Jurkat, Clone E6-1 (cell line): ENCODE measurements around the gene STK24. TPM values are rescaled to one million over a fixed set of nuclear protein-coding genes. Genes with fewer than 3 reads are reported as not detected.
"Not testable (repeated sequence)": the region's sequence is repeated elsewhere in the genome, so short reads cannot be mapped to it uniquely, and the experiment has no call there.

Experiments
- DNase-seq: peaks from one replicate; pipeline ENCODE4 v3.0.0-alpha.2; 2011; ENCODE audit warnings: low read depth, low spot score
- H3K4me3 ChIP-seq: 2 replicates; pipeline ENCODE4 v1.5.1; 2011; ENCODE audit warnings: mild to moderate bottlenecking, low read length, control low read depth, moderate library complexity
- polyA plus RNA-seq: library from polyadenylated mRNA; unstranded; fragments of >200 nt; gene quantifications from one replicate; pipeline ENCODE4 v1.2.1, GENCODE V29; 2012; ENCODE audit warnings: missing spikeins; ENCODE audit not compliant: insufficient read length, insufficient read depth

STK24 gene
- 80.0 TPM for polyA plus RNA-seq

DNA sequence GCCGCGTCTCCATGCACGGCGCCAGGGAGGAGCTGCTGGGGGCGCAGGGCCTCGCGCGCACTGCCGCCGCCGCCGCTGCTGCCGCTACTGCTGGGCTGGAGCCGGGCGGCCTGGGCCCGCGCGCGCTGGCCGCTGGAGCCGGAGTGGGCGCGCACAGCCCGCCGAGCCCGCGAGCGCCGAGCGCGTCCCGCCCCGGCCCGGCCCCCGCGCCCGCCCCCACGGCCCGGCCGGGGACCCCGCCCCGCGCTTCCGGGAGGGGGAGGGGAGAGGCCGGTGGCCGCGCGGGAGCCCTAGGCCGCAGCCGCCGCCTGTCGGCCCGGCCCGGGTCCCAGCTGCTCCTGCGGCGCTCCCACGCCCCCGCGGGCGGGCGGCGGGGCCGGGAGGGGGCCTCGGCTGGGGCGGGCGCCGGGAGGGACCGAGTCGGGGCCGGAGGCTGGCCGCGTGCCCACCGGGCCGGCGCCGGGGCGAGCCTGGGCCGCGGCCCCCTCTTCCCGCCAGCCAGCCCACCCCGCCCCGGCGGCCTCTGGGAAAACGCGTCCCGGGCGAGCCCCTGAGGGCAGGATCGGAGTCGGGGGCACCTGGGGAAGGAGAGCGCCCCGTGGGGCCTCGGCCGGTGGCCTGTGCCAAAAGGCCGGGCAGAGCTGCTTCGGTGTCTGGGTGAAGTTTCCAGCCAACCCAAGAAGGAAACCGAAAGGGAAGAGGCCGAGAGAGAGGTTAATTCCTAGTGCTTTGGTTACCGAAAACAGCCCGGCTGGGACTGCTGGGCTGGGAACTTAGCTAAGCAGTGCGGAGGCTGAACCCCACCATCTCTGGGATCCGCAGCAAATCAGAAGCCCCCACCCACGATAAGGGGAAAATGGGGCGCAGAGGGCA, at the start of gene STK24:
STK24 (minus strand) TSS at position 145 of the 873 bp plus-strand sequence. CDS start 321 bp downstream, outside the sequence.
- H3K4me3 ChIP-seq = peak within 1 kb of the TSS; percentile 82
- DNase-seq = no peak

DNA sequence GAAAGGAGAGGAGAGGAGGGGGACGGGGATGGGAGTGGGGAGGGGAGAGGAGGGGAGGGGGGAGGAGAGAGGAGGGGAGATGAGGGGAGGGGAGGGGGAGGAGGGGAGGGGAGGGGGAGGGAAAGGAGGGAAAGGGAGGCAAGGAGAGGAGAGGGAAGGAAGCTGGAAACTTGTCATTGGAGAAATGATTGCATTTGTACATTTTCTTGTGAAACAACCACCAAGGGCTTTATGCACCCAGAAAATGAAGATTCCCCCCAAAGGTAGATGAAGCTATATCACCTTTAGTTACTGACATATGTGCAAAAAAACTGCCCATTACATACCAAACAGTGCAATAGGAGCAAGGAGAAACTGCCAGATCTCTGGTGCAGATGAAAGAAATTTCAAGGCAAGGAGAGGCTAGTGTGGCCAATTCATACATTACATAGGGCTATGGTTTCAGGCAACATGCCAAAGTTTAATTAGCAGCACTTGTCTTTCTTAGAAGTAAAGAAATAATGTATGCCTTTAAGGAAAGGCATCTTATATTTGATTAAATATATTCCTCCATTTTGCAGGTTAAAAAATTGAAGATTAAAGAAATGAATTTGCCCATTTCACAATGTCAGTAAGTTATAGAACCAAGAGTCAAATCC, 49.5 kb upstream of the STK24 start:
- H3K4me3 ChIP-seq = no peak overlapping the region
- no peak for DNase-seq

DNA sequence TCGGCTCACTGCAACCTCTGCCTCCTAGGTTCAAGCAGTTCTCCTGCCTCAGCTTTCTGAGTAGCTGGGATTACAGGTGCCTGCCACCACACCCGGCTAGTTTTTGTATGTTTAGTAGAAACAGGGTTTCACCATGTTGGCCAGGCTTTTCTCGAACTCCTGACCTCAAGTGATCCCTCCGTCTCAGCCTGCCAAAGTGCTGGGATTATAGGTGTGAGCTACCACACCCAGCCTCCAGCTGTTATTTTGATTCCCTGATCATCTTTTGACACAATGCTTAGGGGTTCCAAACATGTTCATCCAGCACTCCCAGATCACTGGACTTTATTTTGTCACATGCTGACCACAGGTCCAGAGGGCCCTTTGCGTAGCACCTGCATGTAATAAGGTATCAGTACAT, 47.7 kb upstream of the STK24 start:
- not testable (repeated sequence) for H3K4me3 ChIP-seq, DNase-seq

DNA sequence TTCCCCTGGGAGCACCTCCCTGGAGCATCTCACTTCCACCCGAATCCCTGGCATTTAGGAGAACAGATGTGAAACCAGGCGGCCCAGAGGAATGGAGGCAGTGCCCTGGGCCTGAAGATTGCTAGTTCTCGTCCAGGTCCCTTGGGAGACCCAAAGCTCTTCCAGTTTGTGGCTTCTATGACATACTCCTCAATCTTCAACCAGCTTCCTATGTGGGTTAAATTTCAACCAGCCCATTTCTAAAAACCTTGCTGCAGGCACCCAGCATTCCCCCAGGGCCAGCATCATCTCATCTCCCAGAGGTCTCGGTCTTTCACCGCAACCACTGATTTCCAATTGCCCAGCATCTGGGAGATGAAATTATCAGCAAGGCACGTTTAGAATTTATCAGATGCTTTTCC, 46.0 kb upstream of the STK24 start:
- H3K4me3 ChIP-seq = no peak overlapping the region
- DNase-seq = no peak

DNA sequence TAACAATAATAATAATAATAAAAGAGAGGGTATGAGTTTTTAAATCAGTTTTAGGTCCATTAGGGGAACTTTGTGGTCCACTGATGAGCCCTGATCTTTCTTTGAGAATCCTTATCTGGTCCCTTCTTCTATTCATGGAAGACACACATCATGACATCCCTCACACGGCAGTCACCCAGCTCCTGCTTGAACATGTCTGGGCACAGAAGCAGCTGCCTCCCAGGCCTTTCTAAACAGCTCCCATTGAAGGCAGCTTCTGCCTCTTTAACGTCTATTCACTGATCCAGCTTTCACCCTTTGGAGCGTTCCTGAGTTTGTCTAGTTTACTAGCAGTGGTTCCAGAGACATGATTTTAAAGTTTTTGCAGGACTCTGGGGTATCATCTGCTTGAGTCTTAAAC, 42.6 kb upstream of the STK24 start:
- no peak for DNase-seq
- no peak overlapping the region for H3K4me3 ChIP-seq

DNA sequence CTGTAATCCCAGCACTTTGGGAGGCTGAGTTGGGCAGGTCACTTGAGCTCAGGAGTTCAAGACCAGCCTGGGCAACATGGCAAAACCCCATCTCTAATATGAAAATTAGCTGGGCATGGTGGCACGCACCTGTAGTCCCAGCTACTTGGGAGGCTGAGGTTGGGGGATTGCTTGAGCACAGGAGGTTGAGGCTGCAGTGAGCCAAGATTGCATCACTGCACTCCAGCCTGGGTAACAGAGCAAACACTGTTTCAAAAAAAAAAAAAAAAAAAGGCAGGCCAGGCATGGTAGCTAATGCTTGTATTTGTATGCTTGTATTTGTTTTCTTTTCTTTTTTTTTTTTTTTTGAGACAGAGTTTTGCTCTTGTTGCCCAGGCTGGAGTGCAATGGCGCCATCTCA, 38.7 kb upstream of the STK24 start:
- not testable (repeated sequence) for H3K4me3 ChIP-seq, DNase-seq

DNA sequence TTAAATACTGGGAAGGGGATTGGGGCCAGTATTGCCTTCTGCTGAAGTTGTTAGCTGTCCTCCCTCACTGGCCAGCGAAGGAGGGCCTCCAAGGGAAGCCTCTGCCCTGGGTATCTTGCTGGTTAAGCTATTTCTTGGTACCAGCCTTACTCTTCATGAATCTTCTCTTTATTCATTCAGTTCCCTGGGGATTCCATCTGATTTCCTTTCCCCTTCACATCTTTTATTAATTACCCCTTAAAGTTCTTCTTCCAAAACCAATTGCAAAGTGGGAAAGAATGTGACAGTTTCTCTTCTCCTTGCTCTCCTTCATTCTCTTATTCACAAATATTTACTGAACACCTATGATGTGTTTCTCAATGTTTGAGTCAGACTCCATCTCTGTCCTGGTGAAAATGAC, 36.7 kb upstream of the STK24 start:
- DNase-seq = no peak
- no peak overlapping the region for H3K4me3 ChIP-seq

DNA sequence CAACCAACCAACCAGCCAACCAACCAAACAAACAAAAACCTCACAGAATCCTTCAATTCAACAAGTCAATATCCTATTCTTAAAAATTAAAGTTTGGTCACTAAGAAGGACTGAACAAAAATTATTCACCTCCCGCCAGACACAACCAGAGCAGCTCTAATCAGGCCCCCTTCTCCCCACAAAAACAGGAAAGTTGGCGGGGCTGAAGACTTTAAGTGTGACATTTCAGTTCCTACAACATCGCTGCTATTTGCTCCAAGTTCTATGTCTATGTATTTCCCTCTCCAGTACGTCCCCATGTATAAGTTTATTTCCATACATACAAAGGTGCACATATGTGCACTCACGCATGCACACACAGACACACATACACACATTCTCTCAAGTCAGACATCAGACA, 32.8 kb upstream of the STK24 start:
- DNase-seq = no peak
- H3K4me3 ChIP-seq = no peak overlapping the region

DNA sequence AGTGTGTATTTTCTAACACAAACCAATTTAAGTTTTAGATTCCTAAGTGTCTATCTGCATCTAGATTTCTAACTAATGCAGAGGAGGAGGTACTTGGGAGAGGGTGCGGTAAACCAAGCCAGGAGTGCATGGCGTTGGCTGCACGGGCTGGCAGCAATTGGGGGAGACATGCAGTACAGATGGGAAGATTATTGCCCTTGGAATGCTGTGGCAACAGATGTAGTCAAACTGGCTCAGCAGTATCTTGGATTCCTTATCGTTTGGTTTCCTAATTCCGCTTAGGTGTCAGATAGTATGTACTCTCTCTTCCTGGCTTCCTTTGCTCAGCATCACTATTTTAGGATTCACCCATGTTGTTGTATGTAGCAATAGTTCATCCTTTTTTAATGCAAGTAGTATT, 29.4 kb upstream of the STK24 start:
- no peak overlapping the region for H3K4me3 ChIP-seq

DNA sequence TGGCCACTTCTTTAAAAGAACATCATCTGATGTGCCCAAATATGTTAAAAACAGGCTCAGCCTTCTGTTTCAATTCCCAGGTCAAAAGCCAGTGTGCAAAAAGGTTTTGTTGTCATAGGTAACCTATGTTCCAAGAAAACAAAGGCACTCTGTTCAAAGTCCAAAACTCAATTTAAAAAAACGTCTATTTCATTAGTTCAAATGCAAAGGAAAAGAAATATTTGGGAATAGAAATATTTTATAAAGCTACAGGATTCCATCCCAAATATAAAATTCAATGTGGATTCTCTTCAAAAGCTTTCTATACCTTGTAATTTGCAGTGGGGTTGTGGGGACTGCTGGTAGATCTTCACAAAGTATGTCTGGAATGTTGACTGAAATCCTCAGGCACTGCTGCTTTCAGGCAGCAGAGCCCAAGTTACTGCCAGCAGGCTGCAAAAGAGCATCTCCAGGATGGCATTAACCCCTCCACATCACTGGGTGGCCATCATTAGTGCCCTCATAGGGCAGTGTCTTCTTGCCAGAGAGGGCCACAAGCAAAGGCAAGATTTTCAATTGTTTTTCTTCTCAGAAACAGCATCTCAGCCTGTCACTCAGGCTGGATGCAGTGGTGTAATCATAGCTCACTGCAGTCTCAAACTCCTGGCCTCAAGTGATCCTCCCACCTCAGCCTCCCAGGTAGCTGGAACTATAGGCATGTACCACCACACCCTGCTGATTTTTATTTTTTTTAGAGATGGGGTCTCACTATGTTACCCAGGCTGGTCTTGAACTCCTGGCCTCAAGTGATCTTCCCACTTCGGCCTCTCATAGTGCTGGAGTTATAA, 22.8 kb upstream of the STK24 start:
- no peak for DNase-seq
- no peak overlapping the region for H3K4me3 ChIP-seq

More for the DNA sequence above, 29.4 kb upstream of the STK24 start:
- DNase-seq = no peak

DNA sequence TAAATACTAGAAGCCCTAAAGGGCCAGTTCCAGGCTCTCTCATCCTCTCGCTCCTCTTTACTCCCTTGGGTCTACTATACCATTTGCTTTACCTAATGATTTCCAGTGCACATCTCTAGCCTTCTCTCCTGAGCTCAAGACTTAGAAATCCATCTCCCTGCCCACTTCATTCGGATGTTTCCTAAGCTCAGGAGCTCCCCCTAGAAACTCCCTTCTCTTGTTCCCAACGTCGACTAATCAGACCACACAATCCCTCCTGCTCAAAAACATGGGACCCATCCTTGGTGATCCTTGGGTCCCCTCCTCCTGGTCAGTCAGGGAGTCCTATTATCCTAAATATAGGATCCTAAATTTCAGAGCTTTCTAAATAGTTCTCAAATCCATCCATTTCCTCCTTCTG, 21.1 kb upstream of the STK24 start:
- no peak for DNase-seq
- H3K4me3 ChIP-seq = no peak overlapping the region

DNA sequence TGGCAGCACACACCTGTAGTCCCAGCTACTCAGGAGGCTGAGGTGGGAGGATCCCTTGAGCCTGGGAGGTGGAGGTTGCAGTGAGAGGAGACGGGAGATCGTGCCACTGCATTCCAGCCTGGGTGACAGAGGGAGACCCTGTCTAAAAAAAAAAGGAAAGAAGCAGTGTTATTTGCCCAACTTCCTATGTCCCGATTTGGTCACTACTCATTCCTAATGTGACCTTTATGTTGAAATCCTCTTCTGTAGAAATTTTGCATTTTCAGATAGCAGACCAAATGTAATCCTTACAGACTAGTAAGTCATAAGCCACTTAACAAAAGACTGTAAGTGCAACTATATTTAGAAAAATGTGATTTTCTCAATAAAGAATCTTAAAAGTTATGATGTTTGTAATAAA, 18.2 kb upstream of the STK24 start:
- no peak for DNase-seq
- H3K4me3 ChIP-seq = no peak overlapping the region

DNA sequence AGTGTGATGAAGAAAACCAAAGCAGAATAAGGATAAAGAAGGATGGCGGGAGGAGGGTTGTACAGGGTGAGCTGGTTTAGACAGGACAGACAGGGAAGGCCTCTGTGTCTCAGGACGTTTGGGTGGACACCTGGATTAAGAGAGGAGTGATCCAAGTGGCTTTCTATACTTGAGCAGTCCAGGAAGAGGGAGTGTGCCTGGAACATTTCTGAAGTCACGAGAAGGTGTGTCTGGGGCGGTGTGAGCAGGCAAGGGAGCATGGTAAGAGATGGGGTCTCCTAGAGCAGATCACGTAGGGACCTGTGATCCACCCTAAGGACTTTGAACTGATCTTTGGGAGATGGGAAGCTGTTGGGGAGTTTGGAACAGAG, 15.4 kb upstream of the STK24 start:
- no peak overlapping the region for H3K4me3 ChIP-seq
- no peak for DNase-seq

DNA sequence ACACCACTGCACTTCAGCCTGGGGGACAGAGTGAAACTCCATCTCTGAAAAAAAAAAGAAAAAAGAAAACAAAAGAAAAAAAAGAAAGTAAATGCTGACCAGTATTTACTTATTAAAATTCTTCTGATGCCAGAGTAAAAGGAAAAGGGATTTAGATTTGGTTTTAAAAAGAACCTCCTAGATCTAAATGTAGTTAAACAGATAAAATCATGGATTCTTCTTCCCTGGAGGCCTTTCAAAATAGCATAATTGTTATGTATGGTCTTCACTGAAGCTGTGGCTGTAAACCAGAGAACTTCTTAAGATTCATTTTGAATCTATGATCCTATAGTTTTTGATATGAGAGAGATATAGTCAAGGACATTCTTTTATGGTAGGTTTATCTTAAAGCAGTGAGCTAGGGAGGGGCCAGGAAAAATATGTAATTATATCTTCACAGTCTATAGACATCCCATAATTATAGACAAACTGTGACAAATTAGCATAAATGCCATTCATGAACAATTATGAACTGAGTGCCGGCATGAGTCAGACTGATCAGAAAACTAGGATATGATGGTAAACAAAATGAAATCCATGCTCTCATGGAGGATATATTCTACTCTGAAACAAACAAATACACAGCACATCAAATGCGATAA, 14.9 kb upstream of the STK24 start:
- no peak for DNase-seq
- H3K4me3 ChIP-seq = no peak overlapping the region

DNA sequence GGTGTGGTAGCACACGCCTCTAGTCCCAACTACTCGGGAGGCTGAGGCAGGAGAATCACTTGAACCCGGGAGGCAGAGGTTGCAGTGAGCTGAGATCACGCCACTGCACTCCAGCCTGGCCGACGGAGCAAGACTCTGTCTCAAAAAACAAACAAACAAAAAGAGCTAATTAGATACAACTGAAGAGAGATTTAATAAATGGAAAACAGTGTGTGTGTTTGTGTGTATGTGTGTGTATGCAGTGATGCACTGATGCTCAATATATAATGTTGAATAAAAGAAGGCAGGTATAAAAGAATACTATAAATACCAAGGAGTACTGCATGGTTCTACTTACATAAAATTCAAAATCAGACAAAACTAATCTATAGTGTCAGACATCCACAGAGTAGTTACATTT, 13.6 kb upstream of the STK24 start:
- H3K4me3 ChIP-seq, DNase-seq: not testable (repeated sequence)

DNA sequence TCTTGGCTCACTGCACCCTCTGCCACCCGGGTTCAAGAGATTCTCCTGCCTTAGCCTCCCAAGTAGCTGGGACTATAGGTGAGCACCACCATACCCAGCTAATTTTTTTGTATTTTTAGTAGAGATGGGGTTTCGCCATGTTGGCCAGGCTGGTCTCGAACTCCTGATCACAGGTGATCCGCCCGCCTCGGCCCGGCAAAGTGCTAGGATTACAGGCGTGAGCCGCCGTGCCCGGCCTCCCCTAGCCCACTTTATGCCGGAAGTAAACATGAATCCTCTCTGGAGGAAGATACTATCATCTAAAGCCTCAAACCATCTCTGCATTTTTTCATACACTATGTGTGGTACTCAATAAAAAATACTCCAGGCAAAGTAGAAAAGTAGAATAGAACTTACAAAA, 12.6 kb upstream of the STK24 start:
- not testable (repeated sequence) for DNase-seq, H3K4me3 ChIP-seq

DNA sequence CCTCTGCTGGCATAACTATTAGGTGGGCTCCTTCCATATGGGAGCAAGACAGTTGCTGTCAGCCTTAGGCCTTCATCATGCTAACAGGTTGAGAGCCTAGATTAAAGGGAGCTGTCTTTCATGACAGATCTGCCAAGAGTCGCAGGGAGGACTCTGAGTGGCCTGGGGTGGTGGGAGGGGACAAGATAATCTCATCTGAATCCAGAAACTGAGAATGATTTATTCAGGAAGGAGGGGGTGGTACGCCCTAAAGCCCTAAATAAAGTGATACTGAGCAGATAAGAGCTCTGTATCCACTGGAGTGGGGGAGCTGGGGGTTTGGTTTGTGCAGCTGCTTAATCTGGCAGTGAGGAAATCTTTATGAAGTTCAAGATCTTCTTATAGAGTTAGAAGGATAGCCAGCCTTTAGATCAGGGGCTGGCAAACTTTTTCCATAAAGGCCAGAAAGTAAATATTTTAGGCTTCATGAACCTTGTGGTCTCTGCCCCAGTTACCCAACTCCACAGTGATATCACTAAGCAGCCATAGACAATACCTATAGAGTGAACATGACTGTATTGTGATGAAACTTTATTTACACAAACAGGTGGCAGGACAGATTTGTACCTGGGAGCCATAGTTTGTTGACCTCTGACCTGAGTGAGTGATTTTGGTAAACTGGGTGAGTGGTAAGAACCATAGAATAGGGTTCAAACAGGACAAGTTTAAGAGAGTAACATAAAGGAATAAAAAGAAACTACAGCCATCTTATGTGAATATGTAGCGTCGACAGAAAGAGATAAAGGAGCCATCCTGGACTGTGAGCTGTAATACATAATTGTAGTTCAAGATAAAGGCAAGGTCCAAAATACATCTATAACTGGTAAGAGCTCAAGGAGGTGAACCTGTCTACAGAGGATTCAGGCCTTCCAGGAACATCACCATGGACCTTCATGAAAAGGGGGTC, 9.8 kb upstream of the STK24 start:
- DNase-seq = no peak
- no peak overlapping the region for H3K4me3 ChIP-seq

DNA sequence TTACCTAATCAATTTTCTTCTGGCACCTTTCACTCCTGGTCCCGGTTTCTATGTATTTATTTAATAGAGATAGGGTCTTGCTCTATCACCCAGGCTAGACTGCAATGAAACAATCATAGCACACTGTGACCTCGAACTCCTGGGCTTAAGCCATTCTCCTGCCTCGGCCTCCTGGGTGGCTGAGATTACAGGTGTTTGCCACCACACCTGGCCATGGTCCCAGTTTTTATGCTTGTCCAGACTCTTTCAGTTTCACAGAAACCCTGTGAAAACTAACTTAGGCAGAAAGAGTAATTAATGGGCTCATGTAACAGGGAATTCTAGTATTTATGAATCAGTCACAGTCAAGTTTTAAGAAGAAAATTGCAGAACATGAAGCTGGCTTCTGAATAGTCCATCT, 9.0 kb upstream of the STK24 start:
- DNase-seq = no peak
- no peak overlapping the region for H3K4me3 ChIP-seq
